HFFc6 (cell line): Measurements from ENCODE around the gene SGSM1. TPM values are rescaled to one million over a fixed set of nuclear protein-coding genes. Genes with fewer than 3 reads are reported as not detected.

Experiments
- DNase-seq: peaks from one replicate; pipeline ENCODE4 v3.0.0-alpha.2; 2018
- H3K27ac Mint-ChIP-seq: 2 replicates; pipeline ENCODE4 v1.8.0; 2020; ENCODE audit warnings: mild to moderate bottlenecking, mixed read lengths
- H3K27me3 Mint-ChIP-seq: 2 replicates; pipeline ENCODE4 v1.8.0; 2021; ENCODE audit warnings: mild to moderate bottlenecking, moderate library complexity, mixed read lengths; ENCODE audit not compliant: insufficient read depth
- H3K36me3 Mint-ChIP-seq: 2 replicates; pipeline ENCODE4 v1.8.0; 2021; ENCODE audit warnings: low read depth, mixed read lengths
- H3K4me1 Mint-ChIP-seq: 2 replicates; pipeline ENCODE4 v1.8.0; 2020; ENCODE audit warnings: low read depth, mixed read lengths
- H3K4me3 Mint-ChIP-seq: 2 replicates; pipeline ENCODE4 v1.8.0; 2020; ENCODE audit warnings: mild to moderate bottlenecking, moderate library complexity, mixed read lengths
- H3K9me3 Mint-ChIP-seq: 2 replicates; pipeline ENCODE4 v1.8.0; 2020; ENCODE audit warnings: mild to moderate bottlenecking, mixed read lengths
- total RNA-seq, 6 experiments: library from RNA; stranded (reverse); fragmentation: NEBNext Ultra II Directional; extraction: Animal tissue kit (Norgen Biotek cat#: 25700); gene quantifications; 2 replicates in 1 of 6; 3 replicates in 5 of 6; pipeline ENCODE4 v1.2.3, GENCODE V29; 2021
- TF ChIP-seq, protein P1 (sequence below): fragments of 200-600 bp; sonication (generic); IDR thresholded peaks from 2 replicates; pipeline ENCODE4 v1.5.0; 2021; ENCODE audit warnings: antibody characterized with exemption, mild to moderate bottlenecking

The SGSM1 gene
- total RNA-seq, 6 experiments from 2014 or later, result not detected

DNA sequence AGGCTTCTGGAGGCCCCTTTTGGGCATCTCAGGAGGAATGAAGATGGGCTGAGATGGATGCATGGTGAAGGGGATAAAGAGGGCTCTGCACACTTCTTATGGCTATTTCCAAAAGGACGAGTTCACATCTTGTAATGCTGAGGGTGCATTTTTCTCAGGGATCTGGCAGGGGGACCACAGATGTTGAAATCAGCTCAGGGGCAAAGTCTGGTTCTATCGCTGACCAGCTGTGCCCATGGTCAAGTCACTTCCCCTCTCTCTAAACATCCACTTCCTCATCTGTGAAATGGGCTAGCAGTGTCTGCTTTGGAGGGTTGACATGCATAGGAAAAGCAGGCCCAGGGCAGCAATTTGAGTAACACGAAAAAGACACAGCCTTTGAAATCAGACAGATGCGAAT lies 114.0 kb downstream of the SGSM1 start:
- Mint-ChIP-seq H3K4me3 (no peak overlapping the region), H3K36me3 (no peaks in the 10 kb centered on the region), H3K27ac (no peak overlapping the region), H3K4me1 (no peaks in the 10 kb centered on the region), H3K9me3 (peaks cover 17% of the 10 kb centered on the region), H3K27me3 (peaks cover 4% of the 10 kb centered on the region; the same call in 1 of the 2 replicates)
- TF ChIP-seq, protein P1, sequence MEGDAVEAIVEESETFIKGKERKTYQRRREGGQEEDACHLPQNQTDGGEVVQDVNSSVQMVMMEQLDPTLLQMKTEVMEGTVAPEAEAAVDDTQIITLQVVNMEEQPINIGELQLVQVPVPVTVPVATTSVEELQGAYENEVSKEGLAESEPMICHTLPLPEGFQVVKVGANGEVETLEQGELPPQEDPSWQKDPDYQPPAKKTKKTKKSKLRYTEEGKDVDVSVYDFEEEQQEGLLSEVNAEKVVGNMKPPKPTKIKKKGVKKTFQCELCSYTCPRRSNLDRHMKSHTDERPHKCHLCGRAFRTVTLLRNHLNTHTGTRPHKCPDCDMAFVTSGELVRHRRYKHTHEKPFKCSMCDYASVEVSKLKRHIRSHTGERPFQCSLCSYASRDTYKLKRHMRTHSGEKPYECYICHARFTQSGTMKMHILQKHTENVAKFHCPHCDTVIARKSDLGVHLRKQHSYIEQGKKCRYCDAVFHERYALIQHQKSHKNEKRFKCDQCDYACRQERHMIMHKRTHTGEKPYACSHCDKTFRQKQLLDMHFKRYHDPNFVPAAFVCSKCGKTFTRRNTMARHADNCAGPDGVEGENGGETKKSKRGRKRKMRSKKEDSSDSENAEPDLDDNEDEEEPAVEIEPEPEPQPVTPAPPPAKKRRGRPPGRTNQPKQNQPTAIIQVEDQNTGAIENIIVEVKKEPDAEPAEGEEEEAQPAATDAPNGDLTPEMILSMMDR, result no peak
- no peak for DNase-seq

DNA sequence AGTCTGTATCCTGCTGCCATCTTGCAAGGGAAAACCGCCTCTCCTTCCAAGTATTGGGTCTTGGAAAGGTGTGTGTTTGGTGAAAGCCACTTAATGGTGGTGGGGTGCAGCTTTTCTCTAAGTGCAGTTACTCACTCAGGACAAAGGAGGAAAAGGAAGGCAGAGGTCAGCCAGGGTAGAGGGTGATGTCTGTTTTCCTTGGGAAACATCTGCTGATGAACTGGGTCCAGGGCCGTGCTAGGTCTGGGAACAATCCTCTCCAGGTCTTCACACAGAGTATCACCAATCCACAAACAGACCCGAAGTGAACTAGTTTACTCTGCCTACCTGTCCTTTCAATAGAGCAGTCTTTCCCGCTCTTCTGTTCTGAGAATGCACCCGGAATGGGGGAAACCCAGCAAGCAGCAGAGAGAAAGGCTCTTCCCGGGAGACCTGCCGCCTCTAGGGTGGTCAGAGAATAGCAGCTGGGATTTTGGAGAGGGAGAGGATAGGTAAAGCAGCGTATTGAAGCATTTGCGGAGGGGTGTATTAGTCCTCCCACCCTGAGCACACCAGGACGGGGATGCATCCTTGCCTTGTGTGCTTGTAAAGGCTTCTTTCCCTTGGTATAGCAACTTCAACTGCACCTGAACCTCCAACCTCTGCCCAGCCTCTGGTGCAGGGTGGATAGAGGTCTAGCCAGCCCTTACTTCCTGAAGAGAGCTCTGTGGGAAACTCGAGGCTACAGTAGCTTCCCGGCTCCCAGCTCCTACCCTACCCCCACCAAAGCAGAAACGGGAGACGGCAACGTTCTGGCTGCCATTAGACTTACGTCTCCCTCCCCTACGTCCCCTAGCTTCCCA lies 119.8 kb downstream of the SGSM1 start:
- Mint-ChIP-seq H3K27ac (no peak overlapping the region), H3K4me3 (no peak overlapping the region), H3K27me3 (peaks cover 20% of the 10 kb centered on the region), H3K36me3 (no peaks in the 10 kb centered on the region), H3K4me1 (no peaks in the 10 kb centered on the region), H3K9me3 (peaks cover 8% of the 10 kb centered on the region; the same call in 1 of the 2 replicates)
- DNase-seq, result no peak
- TF ChIP-seq, protein P1, result no peak

DNA sequence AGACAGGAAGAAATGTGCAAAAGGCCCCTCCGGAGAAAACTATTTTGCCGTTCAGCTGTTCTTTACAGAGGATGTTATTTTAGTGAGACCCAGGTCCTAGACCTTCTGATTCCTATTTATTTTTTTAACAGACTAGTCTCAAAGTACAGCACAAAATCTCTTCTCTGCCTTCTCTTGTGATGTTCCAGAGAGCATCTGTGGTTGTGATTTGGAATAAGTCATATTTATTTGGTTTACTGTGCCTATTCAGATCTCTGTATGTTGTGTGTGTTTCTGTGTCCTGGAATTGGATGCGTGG lies 120.4 kb downstream of the SGSM1 start:
- Mint-ChIP-seq H3K27me3 (peaks cover 20% of the 10 kb centered on the region), H3K4me3 (no peak overlapping the region), H3K9me3 (peaks cover 8% of the 10 kb centered on the region; the same call in 1 of the 2 replicates), H3K27ac (no peak overlapping the region), H3K36me3 (no peaks in the 10 kb centered on the region), H3K4me1 (no peaks in the 10 kb centered on the region)
- TF ChIP-seq, protein P1, result no peak
- no peak for DNase-seq

DNA sequence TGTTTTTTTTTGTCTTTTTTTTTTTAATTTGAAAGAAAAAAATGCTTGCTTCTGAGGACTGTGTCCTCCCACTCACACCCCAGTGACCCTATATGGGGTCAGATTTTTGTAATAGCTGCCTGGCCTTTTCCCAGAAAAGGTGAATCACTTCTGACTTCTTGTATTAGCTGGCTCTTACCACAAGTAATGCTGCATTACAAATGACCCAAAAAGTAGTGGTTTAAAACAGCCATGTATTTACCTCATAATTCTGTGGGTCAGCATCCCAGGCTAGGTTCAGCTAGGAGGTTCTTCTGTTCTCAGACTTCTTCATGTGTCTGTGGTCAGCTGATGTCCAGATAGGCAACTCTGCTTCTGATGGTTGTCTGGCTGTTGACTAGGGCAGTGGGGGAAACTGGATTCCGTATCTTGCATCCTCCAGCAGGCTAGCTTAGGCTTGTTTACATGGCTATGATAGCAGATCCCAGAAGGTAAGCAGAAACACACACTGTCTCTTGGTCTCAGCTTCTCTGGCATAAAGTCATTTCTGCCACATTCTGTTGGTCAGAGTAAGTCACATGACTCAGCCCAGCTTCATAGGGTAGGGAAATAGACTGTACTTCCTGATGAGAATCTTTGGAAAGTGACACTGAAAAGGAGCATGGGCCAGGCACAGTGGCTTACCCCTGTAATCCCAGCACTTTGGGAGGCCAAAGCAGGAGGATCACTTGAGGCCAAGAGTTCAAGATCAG lies 121.0 kb downstream of the SGSM1 start:
- H3K36me3 Mint-ChIP-seq, result no peaks in the 10 kb centered on the region
- H3K9me3 Mint-ChIP-seq, result peaks cover 8% of the 10 kb centered on the region; the same call in 1 of the 2 replicates
- H3K27ac Mint-ChIP-seq, result no peak overlapping the region
- peaks cover 20% of the 10 kb centered on the region for H3K27me3 Mint-ChIP-seq
- no peaks in the 10 kb centered on the region for H3K4me1 Mint-ChIP-seq
- no peak for DNase-seq
- TF ChIP-seq, protein P1, result no peak
- no peak overlapping the region for H3K4me3 Mint-ChIP-seq

DNA sequence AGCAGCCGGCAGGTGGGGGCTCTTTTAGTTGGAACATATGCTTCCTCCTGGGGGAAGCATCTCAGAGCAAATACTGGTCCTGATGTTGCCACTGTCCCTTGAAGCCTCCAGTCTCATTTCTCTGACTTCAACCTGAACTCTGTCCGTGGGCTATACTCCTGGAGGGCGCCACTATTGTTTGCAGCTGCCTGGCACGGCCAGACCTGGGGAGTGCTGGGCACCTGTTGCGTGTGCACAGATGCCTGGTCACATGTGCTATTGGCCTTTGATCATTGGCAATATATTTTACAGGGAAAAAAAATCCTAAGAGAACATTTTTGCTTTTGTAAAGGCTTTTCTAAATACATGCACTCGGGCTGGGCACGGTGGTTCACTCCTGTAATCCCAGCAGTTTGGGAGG lies 122.3 kb downstream of the SGSM1 start:
- Mint-ChIP-seq H3K9me3 (peaks cover 8% of the 10 kb centered on the region; the same call in 1 of the 2 replicates), H3K36me3 (no peaks in the 10 kb centered on the region), H3K27me3 (peaks cover 24% of the 10 kb centered on the region), H3K27ac (no peak overlapping the region), H3K4me3 (no peak overlapping the region), H3K4me1 (no peaks in the 10 kb centered on the region)
- TF ChIP-seq, protein P1, result no peak
- no peak for DNase-seq
